Liver (tissue), 3 donors: ENCODE measurements around the gene HES6.

Source experiments
- EGR1 ChIP-seq, 2 donors: IDR thresholded peaks; 2 replicates each; pipeline ENCODE4 v1.6.1; 2016 to 2018; ENCODE audit warnings: antibody characterized with exemption in 2 of 2, low read depth in 2 of 2
- FOXA1 ChIP-seq: IDR thresholded peaks from 2 replicates; pipeline ENCODE4 v1.6.1; 2016; ENCODE audit warnings: antibody characterized with exemption
- FOXA2 ChIP-seq: IDR thresholded peaks from 2 replicates; pipeline ENCODE4 v1.6.1; 2016; ENCODE audit warnings: antibody characterized with exemption
- GABPA ChIP-seq, 2 donors: IDR thresholded peaks in 1 of 2; conservative IDR thresholded peaks in 1 of 2; 2 replicates each; pipeline ENCODE4 v1.6.1; 2016; ENCODE audit warnings: antibody characterized with exemption in 2 of 2, mild to moderate bottlenecking in 1 of 2, moderate library complexity in 1 of 2
- JUND ChIP-seq, 2 donors: IDR thresholded peaks; 2 replicates each; pipeline ENCODE4 v1.6.1; 2016; ENCODE audit warnings: antibody characterized with exemption in 2 of 2
- NR2F2 ChIP-seq: IDR thresholded peaks from 2 replicates; pipeline ENCODE4 v1.6.1; 2016; ENCODE audit warnings: antibody characterized with exemption
- TAF1 ChIP-seq: conservative IDR thresholded peaks from 2 replicates; pipeline ENCODE4 v1.6.1; 2016; ENCODE audit warnings: antibody characterized with exemption, mild to moderate bottlenecking
- YY1 ChIP-seq: IDR thresholded peaks from 2 replicates; pipeline ENCODE4 v1.6.1; 2016; ENCODE audit warnings: antibody characterized with exemption, mild to moderate bottlenecking
- TF ChIP-seq, protein P1 (sequence below): IDR thresholded peaks from 2 replicates; pipeline ENCODE4 v1.6.1; 2016; ENCODE audit warnings: antibody characterized with exemption
- TF ChIP-seq, protein P2 (sequence below): fragments of 150-350 bp; IDR thresholded peaks from 2 replicates; pipeline ENCODE4 v1.5.1; 2017; ENCODE audit warnings: improper control_type of control experiment, low read depth, low read length; ENCODE audit not compliant: missing input control
- TF ChIP-seq, protein P3 (sequence below): IDR thresholded peaks from 2 replicates; pipeline ENCODE4 v1.6.1; 2016; ENCODE audit warnings: antibody characterized with exemption
- TF ChIP-seq, protein P4 (sequence below): IDR thresholded peaks from 2 replicates; pipeline ENCODE4 v1.6.1; 2016; ENCODE audit warnings: antibody characterized with exemption, mild to moderate bottlenecking
- donor health status: healthy.
- donor health status: healthy.

DNA sequence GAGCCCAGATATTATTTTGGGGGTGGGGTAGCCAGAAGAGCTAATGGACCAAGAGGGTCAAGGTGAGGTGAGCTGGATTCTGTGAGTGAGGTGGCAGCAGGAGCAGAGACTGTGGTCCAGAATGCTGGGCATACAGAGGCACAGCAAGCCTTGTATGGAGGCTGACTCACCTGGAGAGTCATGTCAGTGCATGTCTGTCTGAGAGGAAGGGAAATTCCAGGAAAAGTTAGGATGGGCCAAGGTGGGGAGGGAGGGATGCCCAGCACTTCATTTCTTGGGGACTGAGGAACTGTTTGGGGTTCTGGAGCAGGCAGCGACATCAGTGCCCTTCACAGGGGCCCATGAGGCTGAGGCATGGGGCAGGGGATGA is 27.5 kb upstream of the HES6 start:
- TF ChIP-seq, protein P1, sequence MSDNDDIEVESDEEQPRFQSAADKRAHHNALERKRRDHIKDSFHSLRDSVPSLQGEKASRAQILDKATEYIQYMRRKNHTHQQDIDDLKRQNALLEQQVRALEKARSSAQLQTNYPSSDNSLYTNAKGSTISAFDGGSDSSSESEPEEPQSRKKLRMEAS: no peak
- TF ChIP-seq, protein P2, sequence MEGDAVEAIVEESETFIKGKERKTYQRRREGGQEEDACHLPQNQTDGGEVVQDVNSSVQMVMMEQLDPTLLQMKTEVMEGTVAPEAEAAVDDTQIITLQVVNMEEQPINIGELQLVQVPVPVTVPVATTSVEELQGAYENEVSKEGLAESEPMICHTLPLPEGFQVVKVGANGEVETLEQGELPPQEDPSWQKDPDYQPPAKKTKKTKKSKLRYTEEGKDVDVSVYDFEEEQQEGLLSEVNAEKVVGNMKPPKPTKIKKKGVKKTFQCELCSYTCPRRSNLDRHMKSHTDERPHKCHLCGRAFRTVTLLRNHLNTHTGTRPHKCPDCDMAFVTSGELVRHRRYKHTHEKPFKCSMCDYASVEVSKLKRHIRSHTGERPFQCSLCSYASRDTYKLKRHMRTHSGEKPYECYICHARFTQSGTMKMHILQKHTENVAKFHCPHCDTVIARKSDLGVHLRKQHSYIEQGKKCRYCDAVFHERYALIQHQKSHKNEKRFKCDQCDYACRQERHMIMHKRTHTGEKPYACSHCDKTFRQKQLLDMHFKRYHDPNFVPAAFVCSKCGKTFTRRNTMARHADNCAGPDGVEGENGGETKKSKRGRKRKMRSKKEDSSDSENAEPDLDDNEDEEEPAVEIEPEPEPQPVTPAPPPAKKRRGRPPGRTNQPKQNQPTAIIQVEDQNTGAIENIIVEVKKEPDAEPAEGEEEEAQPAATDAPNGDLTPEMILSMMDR: no peak
- no peak for TF ChIP-seq JUND (IDR thresholded peaks at IDR 0.05)
- TF ChIP-seq GABPA (IDR thresholded peaks at IDR 0.05 in 1 of 2, conservative IDR thresholded peaks at IDR 0.05 in 1 of 2): no peak
- TF ChIP-seq, protein P3, sequence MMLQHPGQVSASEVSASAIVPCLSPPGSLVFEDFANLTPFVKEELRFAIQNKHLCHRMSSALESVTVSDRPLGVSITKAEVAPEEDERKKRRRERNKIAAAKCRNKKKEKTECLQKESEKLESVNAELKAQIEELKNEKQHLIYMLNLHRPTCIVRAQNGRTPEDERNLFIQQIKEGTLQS: no peak
- TF ChIP-seq FOXA1: no peak
- TF ChIP-seq FOXA2: no peak
- TF ChIP-seq YY1: no peak
- no peak for TF ChIP-seq NR2F2
- TF ChIP-seq EGR1 (IDR thresholded peaks at IDR 0.05; ENCODE audit: low read depth in 2 of 2): no peak
- no peak for TF ChIP-seq TAF1
- TF ChIP-seq, protein P4, sequence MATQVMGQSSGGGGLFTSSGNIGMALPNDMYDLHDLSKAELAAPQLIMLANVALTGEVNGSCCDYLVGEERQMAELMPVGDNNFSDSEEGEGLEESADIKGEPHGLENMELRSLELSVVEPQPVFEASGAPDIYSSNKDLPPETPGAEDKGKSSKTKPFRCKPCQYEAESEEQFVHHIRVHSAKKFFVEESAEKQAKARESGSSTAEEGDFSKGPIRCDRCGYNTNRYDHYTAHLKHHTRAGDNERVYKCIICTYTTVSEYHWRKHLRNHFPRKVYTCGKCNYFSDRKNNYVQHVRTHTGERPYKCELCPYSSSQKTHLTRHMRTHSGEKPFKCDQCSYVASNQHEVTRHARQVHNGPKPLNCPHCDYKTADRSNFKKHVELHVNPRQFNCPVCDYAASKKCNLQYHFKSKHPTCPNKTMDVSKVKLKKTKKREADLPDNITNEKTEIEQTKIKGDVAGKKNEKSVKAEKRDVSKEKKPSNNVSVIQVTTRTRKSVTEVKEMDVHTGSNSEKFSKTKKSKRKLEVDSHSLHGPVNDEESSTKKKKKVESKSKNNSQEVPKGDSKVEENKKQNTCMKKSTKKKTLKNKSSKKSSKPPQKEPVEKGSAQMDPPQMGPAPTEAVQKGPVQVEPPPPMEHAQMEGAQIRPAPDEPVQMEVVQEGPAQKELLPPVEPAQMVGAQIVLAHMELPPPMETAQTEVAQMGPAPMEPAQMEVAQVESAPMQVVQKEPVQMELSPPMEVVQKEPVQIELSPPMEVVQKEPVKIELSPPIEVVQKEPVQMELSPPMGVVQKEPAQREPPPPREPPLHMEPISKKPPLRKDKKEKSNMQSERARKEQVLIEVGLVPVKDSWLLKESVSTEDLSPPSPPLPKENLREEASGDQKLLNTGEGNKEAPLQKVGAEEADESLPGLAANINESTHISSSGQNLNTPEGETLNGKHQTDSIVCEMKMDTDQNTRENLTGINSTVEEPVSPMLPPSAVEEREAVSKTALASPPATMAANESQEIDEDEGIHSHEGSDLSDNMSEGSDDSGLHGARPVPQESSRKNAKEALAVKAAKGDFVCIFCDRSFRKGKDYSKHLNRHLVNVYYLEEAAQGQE: no peak
